SU-DHL-6 (cell line): ENCODE data around the gene KRT78.

Experiments used
- H2AFZ ChIP-seq: fragments of 200-600 bp; sonication (generic); 2 replicates; pipeline ENCODE4 v1.6.1; 2014; ENCODE audit warnings: low read depth, mild to moderate bottlenecking, moderate library complexity, mixed read lengths, antibody characterized with exemption, low read length; ENCODE audit not compliant: severe bottlenecking
- H3F3A ChIP-seq: fragments of 200-600 bp; shearing (Covaris generic); 2 replicates; pipeline ENCODE4 v1.6.0; 2016; ENCODE audit warnings: antibody characterized with exemption, mild to moderate bottlenecking; ENCODE audit not compliant: insufficient read depth
- H3K27ac ChIP-seq: fragments of 200-600 bp; sonication (generic); 2 replicates; pipeline ENCODE4 v1.5.1; 2016; ENCODE audit warnings: low read depth, mild to moderate bottlenecking, low read length, moderate library complexity, mixed read lengths
- H3K27me3 ChIP-seq: fragments of 200-600 bp; sonication (generic), shearing (Covaris generic); 2 replicates; pipeline ENCODE4 v1.6.0; 2014; ENCODE audit warnings: mild to moderate bottlenecking, low read length
- H3K36me3 ChIP-seq: fragments of 200-600 bp; sonication (generic); 2 replicates; pipeline ENCODE4 v1.6.1; 2014; ENCODE audit warnings: mild to moderate bottlenecking, low read length, mixed read lengths
- H3K4me2 ChIP-seq: fragments of 300-600, 200-600 bp; shearing (Covaris generic), sonication (generic); 2 replicates; pipeline ENCODE4 v1.6.0; 2014; ENCODE audit warnings: low read length, low read depth, mild to moderate bottlenecking; ENCODE audit not compliant: poor library complexity, severe bottlenecking
- H3K4me3 ChIP-seq: fragments of 200-600 bp; sonication (generic); 2 replicates; pipeline ENCODE4 v1.5.1; 2014; ENCODE audit warnings: antibody characterized with exemption, low read length, mild to moderate bottlenecking, mixed read lengths; ENCODE audit not compliant: insufficient read depth, poor library complexity, severe bottlenecking
- H3K79me2 ChIP-seq: fragments of 200-600 bp; sonication (generic); 2 replicates; pipeline ENCODE4 v1.6.1; 2014; ENCODE audit warnings: mild to moderate bottlenecking, low read length, moderate library complexity; ENCODE audit not compliant: insufficient read depth
- H3K9ac ChIP-seq: fragments of 200-600 bp; sonication (generic); 2 replicates; pipeline ENCODE4 v1.7.0; 2014; ENCODE audit warnings: mild to moderate bottlenecking, low read length
- H3K9me2 ChIP-seq: fragments of 200-600 bp; sonication (generic); replicated peaks from 2 replicates; pipeline ENCODE4 v1.6.1; 2014; ENCODE audit warnings: low read length; ENCODE audit not compliant: insufficient read depth
- H3K9me3 ChIP-seq: fragments of 200-600 bp; sonication (generic); 2 replicates; pipeline ENCODE4 v1.6.1; 2014; ENCODE audit warnings: low read length, mixed read lengths; ENCODE audit not compliant: insufficient read depth
- H4K20me1 ChIP-seq: fragments of 200-600 bp; sonication (generic); 2 replicates; pipeline ENCODE4 v1.6.1; 2014; ENCODE audit warnings: low read depth, mild to moderate bottlenecking, antibody characterized with exemption, low read length, moderate library complexity, mixed read lengths
- CTCF ChIP-seq: fragments of 200-600 bp; sonication (generic); IDR thresholded peaks from one replicate; pipeline ENCODE4 v1.5.1; 2017; ENCODE audit warnings: antibody characterized with exemption, mild to moderate bottlenecking, low read length, moderate library complexity; ENCODE audit not compliant: insufficient read depth, poor library complexity, severe bottlenecking
- EZH2phosphoT487 ChIP-seq: fragments of 200-600 bp; sonication (generic), shearing (Covaris generic); conservative IDR thresholded peaks from 2 replicates; pipeline ENCODE4 v1.6.1; 2018; ENCODE audit warnings: mild to moderate bottlenecking, antibody characterized with exemption, low read length, moderate library complexity, mixed read lengths

Gene KRT78

GRCh38 chr12:52814710-52815155, 34.1 kb downstream of the KRT78 start:
- H3F3A ChIP-seq, result no peaks in the 10 kb centered on the region
- TF ChIP-seq CTCF (no peak), EZH2phosphoT487 (no peak)
- H3K79me2 ChIP-seq, result no peaks in the 10 kb centered on the region
- H3K9me2 ChIP-seq, result no peaks in the 10 kb centered on the region
- no peaks in the 10 kb centered on the region for H3K27me3 ChIP-seq
- H3K36me3 ChIP-seq, result no peaks in the 10 kb centered on the region
- H3K9me3 ChIP-seq, result no peaks in the 10 kb centered on the region
- H2AFZ ChIP-seq, result no peak overlapping the region
- no peak overlapping the region for H3K4me2 ChIP-seq
- no peaks in the 10 kb centered on the region for H4K20me1 ChIP-seq
- H3K27ac ChIP-seq, result no peak overlapping the region
- no peak overlapping the region for H3K4me3 ChIP-seq
- no peak overlapping the region for H3K9ac ChIP-seq

DNA sequence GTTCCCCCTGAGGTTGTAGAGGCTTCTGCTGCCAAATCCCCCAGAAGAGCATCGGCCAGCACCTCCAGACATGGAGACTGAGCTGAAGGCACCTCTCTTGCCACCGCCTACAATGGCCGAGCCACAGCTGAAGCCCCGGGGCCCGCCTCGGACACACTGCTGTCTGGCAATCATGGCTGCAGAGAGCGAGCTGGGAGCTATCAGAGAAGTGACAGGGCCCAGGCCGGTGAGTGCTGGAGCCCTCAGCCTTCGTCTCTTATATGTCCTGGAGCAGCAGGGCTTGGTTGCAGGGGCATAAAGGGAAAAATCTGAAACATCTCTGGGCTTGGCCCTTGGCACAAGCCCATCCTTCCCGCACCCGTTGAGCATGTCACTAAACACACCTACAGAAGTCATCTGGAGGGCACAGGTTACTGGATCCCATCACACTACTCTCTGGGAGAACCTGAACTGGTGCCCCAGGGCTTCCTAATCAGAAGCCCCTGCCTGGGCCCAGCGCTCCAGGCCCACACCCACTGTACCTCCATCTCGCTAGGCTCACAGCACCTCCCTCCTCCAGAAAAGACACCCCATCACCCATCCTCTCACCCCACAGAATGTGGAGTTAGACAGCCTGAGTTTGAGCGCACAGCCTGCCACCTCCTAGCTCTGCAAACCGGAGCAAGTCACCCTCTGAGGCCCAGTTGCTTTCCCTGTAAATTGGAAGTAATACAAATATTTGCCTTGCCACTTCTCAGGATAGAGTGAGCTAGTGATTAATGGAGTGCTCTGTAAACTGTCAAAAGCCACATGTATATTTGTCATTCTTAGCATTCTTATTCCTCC, 34.7 kb downstream of the KRT78 start, which contains the start of gene KRT4:
Gene KRT4 (minus strand): TSS at position 232 of the 825 bp plus-strand sequence. CDS start 58 bp downstream, at position 174.
- no peaks in the 10 kb centered on the region for H3K27me3 ChIP-seq
- no peak within 1 kb of the TSS for H3K9ac ChIP-seq
- no peak within 1 kb of the TSS for H3K4me2 ChIP-seq
- no peak within 1 kb of the TSS for H3K27ac ChIP-seq
- no peaks in the 10 kb centered on the region for H3K79me2 ChIP-seq
- no peaks in the 10 kb centered on the region for H3F3A ChIP-seq
- no peaks in the 10 kb centered on the region for H3K9me2 ChIP-seq
- no peaks in the 10 kb centered on the region for H3K9me3 ChIP-seq
- H3K36me3 ChIP-seq, result no peaks in the 10 kb centered on the region
- no peak for TF ChIP-seq CTCF
- TF ChIP-seq EZH2phosphoT487, result no peak
- no peak within 1 kb of the TSS for H2AFZ ChIP-seq
- no peak within 1 kb of the TSS for H3K4me3 ChIP-seq
- no peaks in the 10 kb centered on the region for H4K20me1 ChIP-seq

- Histone ChIP-seq H3K9me3 (no peaks in the 10 kb centered on the region), H2AFZ (no peak overlapping the region), H3K36me3 (no peaks in the 10 kb centered on the region), H3K27ac (no peak overlapping the region), H3K4me2 (no peak overlapping the region), H3K79me2 (no peaks in the 10 kb centered on the region), H3K9ac (no peak overlapping the region), H3K27me3 (no peaks in the 10 kb centered on the region), H3K9me2 (no peaks in the 10 kb centered on the region), H3K4me3 (no peak overlapping the region), H4K20me1 (no peaks in the 10 kb centered on the region), H3F3A (no peaks in the 10 kb centered on the region)
- no peak for TF ChIP-seq CTCF
- no peak for TF ChIP-seq EZH2phosphoT487
Measured at GRCh38 chr12:52813203-52813819, 35.5 kb downstream of the KRT78 start.
